Fibroblast of villous mesenchyme (primary cell): ENCODE data around the gene PPFIBP2. TPM values are rescaled to one million over a fixed set of nuclear protein-coding genes. Genes with fewer than 3 reads are reported as not detected.

Experiments used
- DNase-seq: peaks from one replicate; pipeline ENCODE4 v3.0.0-alpha.2; 2010; ENCODE audit warnings: low read depth
- H3K4me3 ChIP-seq: 2 replicates; pipeline ENCODE4 v1.5.1; 2011; ENCODE audit warnings: low read depth, mild to moderate bottlenecking, low read length
- total RNA-seq: library from RNA; depleted of rRNA; stranded (reverse); fragments of >200 nt; gene quantifications from 2 replicates; pipeline ENCODE4 v1.2.3, GENCODE V29; 2012
- TF ChIP-seq, protein P1 (sequence below): IDR thresholded peaks from 2 replicates; pipeline ENCODE4 v1.5.1; 2012; ENCODE audit warnings: low read depth, mild to moderate bottlenecking, low read length; ENCODE audit not compliant: insufficient read depth

PPFIBP2 gene
- total RNA-seq, result 9.7 and 20.3 TPM in 2 replicates

DNA sequence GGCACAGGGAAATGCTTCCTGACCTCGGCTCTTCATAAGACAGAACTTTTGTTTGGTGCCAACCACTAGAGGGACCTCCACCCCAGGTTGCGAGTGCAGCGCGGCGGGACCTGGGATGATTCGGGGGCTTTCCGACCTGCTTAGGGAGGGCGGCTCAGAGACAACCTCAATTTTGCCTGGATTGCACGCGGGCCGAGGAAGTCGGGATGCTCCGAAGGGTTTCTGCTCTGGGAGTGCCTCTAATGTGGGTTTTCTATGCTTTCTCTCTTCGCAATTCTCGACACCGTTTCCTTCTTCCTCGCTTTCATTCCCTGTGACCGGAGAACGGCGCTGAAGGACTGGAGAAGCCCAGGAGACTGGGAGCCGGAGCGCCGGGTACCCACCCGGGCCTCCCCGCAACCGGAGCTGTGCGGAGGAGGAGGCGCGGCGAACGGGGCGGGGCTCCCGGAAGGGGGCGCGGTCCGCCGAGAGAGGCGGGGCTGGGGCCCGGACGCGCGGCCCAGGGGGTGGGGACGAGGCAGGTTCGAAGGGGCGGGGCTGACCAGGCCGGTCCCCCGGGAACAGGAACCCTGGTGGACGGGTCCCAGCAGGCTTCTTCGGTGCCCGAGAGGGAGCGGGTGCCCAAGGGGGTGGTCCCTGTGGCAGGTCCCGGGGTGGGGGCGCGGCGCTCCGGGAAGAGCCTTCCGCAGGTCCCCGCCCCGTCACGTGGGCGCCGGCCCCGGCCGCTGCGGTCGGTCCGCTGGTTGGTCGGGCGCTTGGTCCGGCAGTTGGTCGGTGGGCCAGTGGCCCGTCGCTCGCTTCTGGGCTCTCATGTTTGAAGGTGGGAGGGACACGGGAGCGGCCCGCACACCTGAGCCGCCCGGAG, at the start of gene PPFIBP2:
TSS of gene PPFIBP2 (plus strand) at position 766 of the 865 bp plus-strand sequence. CDS start 35,477 bp downstream, outside the sequence.
- peak within 1 kb of the TSS; percentile 77 for H3K4me3 ChIP-seq
- TF ChIP-seq, protein P1, sequence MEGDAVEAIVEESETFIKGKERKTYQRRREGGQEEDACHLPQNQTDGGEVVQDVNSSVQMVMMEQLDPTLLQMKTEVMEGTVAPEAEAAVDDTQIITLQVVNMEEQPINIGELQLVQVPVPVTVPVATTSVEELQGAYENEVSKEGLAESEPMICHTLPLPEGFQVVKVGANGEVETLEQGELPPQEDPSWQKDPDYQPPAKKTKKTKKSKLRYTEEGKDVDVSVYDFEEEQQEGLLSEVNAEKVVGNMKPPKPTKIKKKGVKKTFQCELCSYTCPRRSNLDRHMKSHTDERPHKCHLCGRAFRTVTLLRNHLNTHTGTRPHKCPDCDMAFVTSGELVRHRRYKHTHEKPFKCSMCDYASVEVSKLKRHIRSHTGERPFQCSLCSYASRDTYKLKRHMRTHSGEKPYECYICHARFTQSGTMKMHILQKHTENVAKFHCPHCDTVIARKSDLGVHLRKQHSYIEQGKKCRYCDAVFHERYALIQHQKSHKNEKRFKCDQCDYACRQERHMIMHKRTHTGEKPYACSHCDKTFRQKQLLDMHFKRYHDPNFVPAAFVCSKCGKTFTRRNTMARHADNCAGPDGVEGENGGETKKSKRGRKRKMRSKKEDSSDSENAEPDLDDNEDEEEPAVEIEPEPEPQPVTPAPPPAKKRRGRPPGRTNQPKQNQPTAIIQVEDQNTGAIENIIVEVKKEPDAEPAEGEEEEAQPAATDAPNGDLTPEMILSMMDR, result peak; percentile 68
- DNase-seq, result peak; percentile 55

DNA sequence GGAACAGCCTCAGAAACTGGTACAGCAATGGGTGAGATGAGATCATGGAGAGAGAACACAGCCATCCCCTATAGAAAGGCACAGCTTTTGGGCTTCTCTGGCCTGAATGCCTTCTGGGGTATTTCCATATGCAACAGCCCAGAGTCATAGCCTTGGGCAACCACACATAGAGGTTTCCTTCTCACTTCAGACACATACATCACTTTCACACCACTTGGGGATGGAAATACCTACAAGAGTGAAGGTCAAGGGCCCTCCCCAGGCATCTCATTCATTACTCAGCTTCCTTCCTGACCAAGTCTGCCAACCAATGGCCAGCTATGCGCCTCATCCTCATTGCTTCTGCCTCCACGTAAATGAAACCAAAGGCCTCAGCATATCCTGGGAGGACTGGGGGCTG, 46.1 kb upstream of the PPFIBP2 start:
- DNase-seq, result no peak
- TF ChIP-seq, protein P1, result no peak
- no peak overlapping the region for H3K4me3 ChIP-seq

- no peak overlapping the region for H3K4me3 ChIP-seq
- TF ChIP-seq, protein P1, result no peak
- DNase-seq, result no peak
Observed at GRCh38 chr11:7469351-7469865, 44.4 kb upstream of the PPFIBP2 start.

DNA sequence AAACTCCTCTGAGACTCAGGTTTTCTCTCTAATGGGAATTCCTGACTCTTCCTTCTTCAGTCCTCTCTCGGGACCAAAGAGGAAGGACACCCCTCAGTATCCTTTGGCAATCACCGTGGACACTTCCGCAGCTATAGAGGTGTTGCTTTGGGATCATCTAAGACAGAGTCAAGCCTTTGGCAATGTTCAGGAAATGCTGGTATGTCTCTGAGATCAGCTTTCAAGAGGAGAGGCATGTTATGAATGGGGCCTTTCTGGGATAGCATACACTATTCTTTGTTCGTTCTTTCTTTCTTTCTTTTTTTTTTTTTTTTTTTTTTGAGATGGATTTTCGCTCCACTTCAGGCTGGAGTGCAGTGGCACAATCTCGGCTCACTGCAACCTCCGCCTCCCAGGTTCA, 42.7 kb upstream of the PPFIBP2 start:
- TF ChIP-seq, protein P1, result no peak
- DNase-seq, result no peak
- H3K4me3 ChIP-seq, result no peak overlapping the region

DNA sequence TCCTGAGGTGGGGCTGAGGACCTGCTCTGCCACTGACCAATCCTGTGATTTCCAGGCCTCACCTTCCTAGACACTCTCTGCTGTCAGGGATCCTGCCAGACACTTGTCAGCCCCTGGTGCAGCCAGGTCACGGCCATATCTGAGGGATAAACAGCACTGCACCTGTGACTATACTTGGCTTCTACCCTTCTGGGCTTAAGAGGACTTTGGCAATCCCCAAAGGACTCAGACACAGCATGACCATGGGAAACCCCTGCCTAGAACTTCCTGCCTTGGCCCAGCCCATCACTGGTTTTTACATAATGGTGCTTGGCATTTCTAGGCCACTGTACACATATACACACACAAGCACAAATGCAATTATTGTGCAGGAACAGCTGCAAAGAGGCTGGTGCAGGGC, 40.1 kb upstream of the PPFIBP2 start:
- no peak overlapping the region for H3K4me3 ChIP-seq
- DNase-seq, result no peak
- TF ChIP-seq, protein P1, result no peak

GRCh38 chr11:7480113-7480512, 33.7 kb upstream of the PPFIBP2 start:
- DNase-seq, result peak; percentile 55
- H3K4me3 ChIP-seq, result no peak overlapping the region
- TF ChIP-seq, protein P1, result no peak
